Measurements from ENCODE around the gene KIF12.

Gene KIF12

DNA sequence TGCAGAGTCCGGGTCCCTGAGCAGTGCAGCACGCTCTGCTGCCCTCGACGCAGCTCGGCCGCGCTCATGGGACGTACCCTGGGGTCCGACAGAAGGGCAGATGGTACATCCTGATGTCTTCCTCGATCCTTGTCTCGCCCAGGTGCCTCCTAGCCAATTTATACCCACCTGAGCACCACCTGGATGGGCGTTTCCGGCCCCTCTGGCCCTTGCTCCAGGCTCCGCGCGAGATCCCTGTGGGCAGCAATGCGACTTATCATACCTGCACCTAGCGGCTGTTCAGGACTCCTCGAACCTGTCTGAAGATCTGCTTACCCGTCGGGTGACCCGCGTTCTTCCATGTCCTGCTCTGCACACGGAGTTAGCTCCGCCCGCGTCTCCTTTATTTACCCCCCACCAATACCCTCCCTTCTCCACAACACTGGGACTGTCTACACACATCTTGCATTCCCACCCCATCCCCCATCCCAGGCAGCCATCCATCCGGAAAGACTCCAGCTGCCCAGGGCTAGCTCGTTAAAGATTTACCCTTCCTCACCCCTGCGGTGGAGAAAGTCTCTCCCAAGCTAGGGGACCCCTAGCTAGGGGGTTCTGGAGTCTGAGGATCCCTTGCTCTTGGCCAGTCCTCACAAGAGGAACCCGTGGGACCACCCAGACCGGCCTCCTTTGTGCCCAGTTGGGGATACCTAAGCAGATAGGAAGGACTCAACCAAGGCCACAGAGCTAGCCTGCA, at the start of gene KIF12:
Gene KIF12, minus strand, starts transcription at position 357 of the 733 bp plus-strand sequence. Its CDS starts 16 bp downstream, at position 341.
- ATAC-seq (ENCODE audit: insufficient read depth, low read depth) (no peak), DNase-seq (no peak)
- Histone ChIP-seq H3K4me2 (ENCODE audit: insufficient read depth, low read length) (no peak within 1 kb of the TSS), H2AFZ (ENCODE audit: low read depth, low read length) (no peak within 1 kb of the TSS), H3K9me3 (ENCODE audit: insufficient read depth, low read length, severe bottlenecking) (no peaks in the 10 kb centered on the region), H3K4me1 (ENCODE audit: insufficient read depth, low read length) (no peaks in the 10 kb centered on the region), H3K4me3 (ENCODE audit: low read depth in 1 of 2, low read length in 2 of 2) (no peak within 1 kb of the TSS), H4K20me1 (ENCODE audit: insufficient read depth, low read length) (no peaks in the 10 kb centered on the region), H3K27ac (ENCODE audit: low read length) (no peak within 1 kb of the TSS), H3K27me3 (ENCODE audit: insufficient read depth, low read length, poor library complexity) (no peaks in the 10 kb centered on the region), H3K36me3 (ENCODE audit: insufficient read depth, low read length) (no peaks in the 10 kb centered on the region), H3K79me2 (ENCODE audit: insufficient read depth, low read length) (no peaks in the 10 kb centered on the region), H3K9ac (ENCODE audit: low read depth, low read length) (no peak within 1 kb of the TSS)
- TF ChIP-seq, protein P1, sequence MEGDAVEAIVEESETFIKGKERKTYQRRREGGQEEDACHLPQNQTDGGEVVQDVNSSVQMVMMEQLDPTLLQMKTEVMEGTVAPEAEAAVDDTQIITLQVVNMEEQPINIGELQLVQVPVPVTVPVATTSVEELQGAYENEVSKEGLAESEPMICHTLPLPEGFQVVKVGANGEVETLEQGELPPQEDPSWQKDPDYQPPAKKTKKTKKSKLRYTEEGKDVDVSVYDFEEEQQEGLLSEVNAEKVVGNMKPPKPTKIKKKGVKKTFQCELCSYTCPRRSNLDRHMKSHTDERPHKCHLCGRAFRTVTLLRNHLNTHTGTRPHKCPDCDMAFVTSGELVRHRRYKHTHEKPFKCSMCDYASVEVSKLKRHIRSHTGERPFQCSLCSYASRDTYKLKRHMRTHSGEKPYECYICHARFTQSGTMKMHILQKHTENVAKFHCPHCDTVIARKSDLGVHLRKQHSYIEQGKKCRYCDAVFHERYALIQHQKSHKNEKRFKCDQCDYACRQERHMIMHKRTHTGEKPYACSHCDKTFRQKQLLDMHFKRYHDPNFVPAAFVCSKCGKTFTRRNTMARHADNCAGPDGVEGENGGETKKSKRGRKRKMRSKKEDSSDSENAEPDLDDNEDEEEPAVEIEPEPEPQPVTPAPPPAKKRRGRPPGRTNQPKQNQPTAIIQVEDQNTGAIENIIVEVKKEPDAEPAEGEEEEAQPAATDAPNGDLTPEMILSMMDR (IDR thresholded peaks at IDR 0.05; ENCODE audit: borderline replicate concordance, extremely low read depth, low read length, poor library complexity, severe bottlenecking): no peak
- no peak for TF ChIP-seq EZH2 (IDR thresholded peaks at IDR 0.05; ENCODE audit: borderline replicate concordance, low read depth, low read length, severe bottlenecking)

DNA sequence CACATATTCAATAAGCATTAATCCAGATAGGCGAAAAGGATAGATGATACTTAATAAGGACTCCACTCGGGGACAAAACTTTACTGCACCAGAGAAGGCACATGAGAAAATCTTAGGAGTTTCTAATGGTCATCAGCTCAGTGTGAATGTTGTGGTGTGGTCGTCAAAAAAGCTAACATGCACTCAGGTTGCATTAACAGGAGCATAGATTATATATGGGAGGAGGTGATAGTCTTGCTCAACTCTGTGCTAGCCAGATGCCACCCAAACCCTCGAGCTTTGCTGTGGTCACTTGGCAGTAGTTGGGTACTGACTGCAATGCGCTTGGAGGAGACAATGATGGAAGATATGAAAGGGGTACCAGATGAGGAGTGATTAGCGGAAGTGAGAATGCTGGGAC, 47.6 kb upstream of the KIF12 start:
- Histone ChIP-seq H2AFZ (ENCODE audit: low read depth, low read length) (no peak overlapping the region), H3K79me2 (ENCODE audit: insufficient read depth, low read length) (no peaks in the 10 kb centered on the region), H3K9me3 (ENCODE audit: insufficient read depth, low read length, severe bottlenecking) (no peaks in the 10 kb centered on the region), H3K4me3 (ENCODE audit: low read depth in 1 of 2, low read length in 2 of 2) (no peak overlapping the region), H3K9ac (ENCODE audit: low read depth, low read length) (no peak overlapping the region), H3K36me3 (ENCODE audit: insufficient read depth, low read length) (no peaks in the 10 kb centered on the region), H3K27ac (ENCODE audit: low read length) (no peak overlapping the region), H3K4me2 (ENCODE audit: insufficient read depth, low read length) (no peak overlapping the region), H4K20me1 (ENCODE audit: insufficient read depth, low read length) (no peaks in the 10 kb centered on the region), H3K27me3 (ENCODE audit: insufficient read depth, low read length, poor library complexity) (peaks cover 6% of the 10 kb centered on the region), H3K4me1 (ENCODE audit: insufficient read depth, low read length) (no peaks in the 10 kb centered on the region)
- no peak for DNase-seq
- no peak for TF ChIP-seq EZH2 (IDR thresholded peaks at IDR 0.05; ENCODE audit: borderline replicate concordance, low read depth, low read length, severe bottlenecking)
- TF ChIP-seq, protein P1 (IDR thresholded peaks at IDR 0.05; ENCODE audit: borderline replicate concordance, extremely low read depth, low read length, poor library complexity, severe bottlenecking): no peak
- no peak for ATAC-seq (ENCODE audit: insufficient read depth, low read depth)

DNA sequence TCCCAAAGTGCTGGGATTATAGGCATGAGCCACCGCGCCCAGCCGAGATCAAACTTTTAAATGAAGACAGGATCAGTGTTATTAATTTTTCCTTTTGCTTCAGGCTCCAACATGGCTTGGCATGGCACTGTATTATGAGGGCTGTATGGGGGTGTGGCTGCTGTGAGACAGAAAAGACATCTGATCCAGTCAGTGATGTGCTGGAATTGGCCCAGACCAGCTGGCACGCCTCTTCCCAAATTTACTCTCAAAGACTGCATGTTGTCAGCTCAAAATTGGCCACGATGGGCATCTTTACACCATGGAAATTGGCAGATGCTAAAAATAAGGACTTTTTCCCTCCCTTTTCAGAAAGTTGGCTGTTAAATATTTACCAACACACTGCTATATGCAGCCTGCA, 44.1 kb upstream of the KIF12 start:
- peaks cover 10% of the 10 kb centered on the region for H3K27me3 ChIP-seq (ENCODE audit: insufficient read depth, low read length, poor library complexity)
- no peaks in the 10 kb centered on the region for H3K36me3 ChIP-seq (ENCODE audit: insufficient read depth, low read length)

More for the DNA sequence above, 44.1 kb upstream of the KIF12 start:
- TF ChIP-seq EZH2 (IDR thresholded peaks at IDR 0.05; ENCODE audit: borderline replicate concordance, low read depth, low read length, severe bottlenecking): no peak
- TF ChIP-seq, protein P1 (IDR thresholded peaks at IDR 0.05; ENCODE audit: borderline replicate concordance, extremely low read depth, low read length, poor library complexity, severe bottlenecking): no peak
- H3K27ac ChIP-seq (ENCODE audit: low read length): no peak overlapping the region
- no peak overlapping the region for H3K4me2 ChIP-seq (ENCODE audit: insufficient read depth, low read length)
- H3K9me3 ChIP-seq (ENCODE audit: insufficient read depth, low read length, severe bottlenecking): no peaks in the 10 kb centered on the region
- no peak for DNase-seq
- H2AFZ ChIP-seq (ENCODE audit: low read depth, low read length): no peak overlapping the region
- H3K4me1 ChIP-seq (ENCODE audit: insufficient read depth, low read length): no peaks in the 10 kb centered on the region
- H3K79me2 ChIP-seq (ENCODE audit: insufficient read depth, low read length): no peaks in the 10 kb centered on the region
- no peak overlapping the region for H3K4me3 ChIP-seq (ENCODE audit: low read depth in 1 of 2, low read length in 2 of 2)
- no peaks in the 10 kb centered on the region for H4K20me1 ChIP-seq (ENCODE audit: insufficient read depth, low read length)
- ATAC-seq (ENCODE audit: insufficient read depth, low read depth): no peak
- no peak overlapping the region for H3K9ac ChIP-seq (ENCODE audit: low read depth, low read length)
